BJ (cell line): Measurements from ENCODE around the gene LAD1. TPM values are rescaled to one million over a fixed set of nuclear protein-coding genes. Genes with fewer than 3 reads are reported as not detected.

Experiments used
- CTCF ChIA-PET: fragments of 350-600 bp; formaldehyde crosslinking; extraction: SDS; loops from one replicate; lab custom pipeline; 2021; ENCODE audit warnings: antibody characterized with exemption, inconsistent platforms; lab: Yijun Ruan, JAX
- POLR2A ChIA-PET: fragments of 300-600 bp; sonication (Branson Sonifier 250); formaldehyde crosslinking; extraction: SDS; loops from one replicate; lab custom pipeline; 2021; ENCODE audit warnings: antibody characterized with exemption; lab: Charles Lee
- DNase-seq: peaks from one replicate; pipeline ENCODE4 v3.0.0-alpha.2; 2011; ENCODE audit warnings: low read depth
- H3K27me3 ChIP-seq: 2 replicates; pipeline ENCODE4 v1.6.0; 2011; ENCODE audit warnings: low read length; ENCODE audit not compliant: control insufficient read depth, insufficient read depth
- H3K36me3 ChIP-seq: 2 replicates; pipeline ENCODE4 v1.5.1; 2011; ENCODE audit warnings: low read length; ENCODE audit not compliant: control insufficient read depth, insufficient read depth
- H3K4me3 ChIP-seq: 2 replicates; pipeline ENCODE4 v1.5.1; 2011; ENCODE audit warnings: low read depth, mild to moderate bottlenecking, control low read depth, low read length
- polyA plus RNA-seq: library from polyadenylated mRNA; depleted of rRNA; stranded (reverse); fragments of >200 nt; gene quantifications from 2 replicates; pipeline ENCODE4 v1.2.3, GENCODE V29; 2011
- TF ChIP-seq, protein P1 (sequence below): IDR thresholded peaks from 2 replicates; pipeline ENCODE4 v1.5.1; 2011; ENCODE audit warnings: low read depth, mild to moderate bottlenecking, control low read depth, inconsistent platforms, low read length, moderate library complexity; ENCODE audit not compliant: insufficient read depth

Gene LAD1
- polyA plus RNA-seq, 1 experiment: not detected

DNA sequence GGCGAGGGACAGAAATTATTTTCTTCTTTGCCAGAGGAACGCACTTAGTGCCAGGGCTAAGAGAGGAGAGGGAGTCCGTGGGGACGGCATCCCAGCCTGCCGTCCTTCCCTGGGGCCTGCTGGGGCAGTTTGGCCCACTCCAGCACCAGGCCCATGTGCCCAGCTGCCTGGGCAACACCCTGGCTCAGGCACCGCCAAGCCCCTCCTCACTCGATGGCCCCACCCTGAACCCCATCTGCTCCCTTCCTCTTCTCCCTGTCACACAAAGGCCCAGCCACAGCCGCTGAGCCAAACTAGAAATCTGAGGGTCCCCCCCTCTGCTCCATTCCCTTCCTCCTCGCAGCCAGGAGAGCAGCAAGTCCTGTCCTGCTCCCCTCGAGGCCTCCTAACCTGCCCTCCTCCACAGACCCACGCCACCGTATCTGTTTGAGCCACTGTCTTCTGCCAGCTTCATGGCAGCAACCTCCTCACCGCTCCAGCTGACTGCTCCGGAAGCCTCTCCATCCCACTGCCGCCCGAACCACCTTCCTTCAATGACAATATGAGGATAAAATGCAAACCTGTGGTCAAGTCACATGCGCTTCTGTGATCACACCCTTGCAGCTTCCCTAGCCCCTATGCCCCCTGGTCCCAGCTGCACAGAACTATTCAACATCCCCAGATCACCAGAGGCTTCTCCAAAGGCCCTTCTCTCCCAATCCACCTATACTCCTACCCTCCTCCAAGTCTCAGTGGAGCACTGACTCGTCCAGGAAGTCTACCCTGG is 30.8 kb upstream of the LAD1 start:
- CTCF ChIA-PET: no interaction called here
- H3K27me3 ChIP-seq: peaks cover 9% of the 10 kb centered on the region
- no peaks in the 10 kb centered on the region for H3K36me3 ChIP-seq
- no peak overlapping the region for H3K4me3 ChIP-seq
- POLR2A ChIA-PET: no interaction called here
- TF ChIP-seq, protein P1, sequence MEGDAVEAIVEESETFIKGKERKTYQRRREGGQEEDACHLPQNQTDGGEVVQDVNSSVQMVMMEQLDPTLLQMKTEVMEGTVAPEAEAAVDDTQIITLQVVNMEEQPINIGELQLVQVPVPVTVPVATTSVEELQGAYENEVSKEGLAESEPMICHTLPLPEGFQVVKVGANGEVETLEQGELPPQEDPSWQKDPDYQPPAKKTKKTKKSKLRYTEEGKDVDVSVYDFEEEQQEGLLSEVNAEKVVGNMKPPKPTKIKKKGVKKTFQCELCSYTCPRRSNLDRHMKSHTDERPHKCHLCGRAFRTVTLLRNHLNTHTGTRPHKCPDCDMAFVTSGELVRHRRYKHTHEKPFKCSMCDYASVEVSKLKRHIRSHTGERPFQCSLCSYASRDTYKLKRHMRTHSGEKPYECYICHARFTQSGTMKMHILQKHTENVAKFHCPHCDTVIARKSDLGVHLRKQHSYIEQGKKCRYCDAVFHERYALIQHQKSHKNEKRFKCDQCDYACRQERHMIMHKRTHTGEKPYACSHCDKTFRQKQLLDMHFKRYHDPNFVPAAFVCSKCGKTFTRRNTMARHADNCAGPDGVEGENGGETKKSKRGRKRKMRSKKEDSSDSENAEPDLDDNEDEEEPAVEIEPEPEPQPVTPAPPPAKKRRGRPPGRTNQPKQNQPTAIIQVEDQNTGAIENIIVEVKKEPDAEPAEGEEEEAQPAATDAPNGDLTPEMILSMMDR: no peak
- DNase-seq: no peak

DNA sequence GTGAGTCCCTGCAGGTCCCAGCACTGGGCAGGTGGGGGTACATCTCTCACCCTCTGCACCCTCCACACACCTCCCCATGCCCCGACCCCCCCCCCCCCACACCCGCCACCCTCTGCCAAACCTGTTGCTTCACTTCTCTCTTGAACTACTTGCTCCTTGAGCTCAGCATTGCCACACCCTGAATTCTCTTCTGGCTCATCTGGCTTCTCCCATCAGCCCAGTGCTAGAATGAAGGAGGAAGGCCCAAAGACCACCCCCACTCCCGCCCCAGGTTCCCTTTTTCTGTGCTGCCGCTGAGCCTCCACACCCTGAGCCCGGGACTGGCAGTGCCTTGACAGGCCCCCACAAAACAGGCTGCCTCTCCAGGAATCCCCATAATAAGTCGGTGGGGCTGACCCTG is 28.8 kb upstream of the LAD1 start:
- no peak overlapping the region for H3K4me3 ChIP-seq
- H3K27me3 ChIP-seq: peaks cover 9% of the 10 kb centered on the region
- no peak for DNase-seq
- POLR2A ChIA-PET: no interaction called here
- H3K36me3 ChIP-seq: no peaks in the 10 kb centered on the region
- CTCF ChIA-PET: no interaction called here
- TF ChIP-seq, protein P1: no peak

DNA sequence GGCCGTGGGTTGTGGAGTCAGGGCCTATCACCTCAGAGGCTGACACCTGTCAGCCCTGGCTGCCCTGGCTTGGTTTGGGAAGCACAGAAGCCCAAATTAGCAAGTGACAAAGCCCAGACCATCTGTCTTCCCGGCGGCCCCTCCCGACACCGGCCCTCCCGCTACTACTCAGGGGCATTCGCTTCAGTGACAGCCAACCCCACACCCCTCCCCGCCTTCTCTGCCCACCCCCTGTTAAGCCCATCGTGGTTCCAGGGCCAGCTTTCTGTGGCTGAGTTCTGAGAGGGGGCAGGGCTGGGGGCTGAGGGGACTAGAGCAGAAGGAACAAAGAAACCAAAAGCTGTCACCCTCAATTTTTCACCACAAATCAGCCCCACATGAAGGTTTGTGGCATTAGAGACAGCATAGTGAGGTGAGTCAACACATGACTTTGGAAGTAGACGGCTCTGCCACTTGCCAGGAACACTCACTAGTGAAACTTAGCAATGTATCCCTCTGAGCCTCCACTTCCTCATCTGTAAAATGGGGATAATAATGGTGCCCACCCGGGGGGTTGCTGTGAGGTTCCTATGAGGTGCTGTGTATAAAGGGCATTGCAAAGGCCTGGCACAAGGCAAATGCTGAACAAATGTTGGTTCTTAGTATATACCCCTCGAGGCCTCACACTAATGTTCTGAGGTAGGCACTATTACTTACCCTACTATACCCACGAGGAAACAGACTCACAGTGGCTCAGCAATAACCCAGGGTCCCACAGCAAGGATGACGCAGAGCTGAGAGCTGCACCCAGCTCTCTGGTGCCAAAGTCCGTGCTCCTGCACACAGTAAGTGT is 27.6 kb upstream of the LAD1 start:
- ChIA-PET POLR2A (no interaction called here), CTCF (interaction anchor here (0.8 to 1.7 kb wide), 4 partner anchors 9 to 91 kb away, joined by 3 to 10 read pairs (median 3); no protein-coding TSS in a partner anchor)
- peaks cover 11% of the 10 kb centered on the region for H3K27me3 ChIP-seq
- DNase-seq: no peak
- TF ChIP-seq, protein P1: no peak
- H3K4me3 ChIP-seq: no peak overlapping the region
- H3K36me3 ChIP-seq: no peaks in the 10 kb centered on the region

DNA sequence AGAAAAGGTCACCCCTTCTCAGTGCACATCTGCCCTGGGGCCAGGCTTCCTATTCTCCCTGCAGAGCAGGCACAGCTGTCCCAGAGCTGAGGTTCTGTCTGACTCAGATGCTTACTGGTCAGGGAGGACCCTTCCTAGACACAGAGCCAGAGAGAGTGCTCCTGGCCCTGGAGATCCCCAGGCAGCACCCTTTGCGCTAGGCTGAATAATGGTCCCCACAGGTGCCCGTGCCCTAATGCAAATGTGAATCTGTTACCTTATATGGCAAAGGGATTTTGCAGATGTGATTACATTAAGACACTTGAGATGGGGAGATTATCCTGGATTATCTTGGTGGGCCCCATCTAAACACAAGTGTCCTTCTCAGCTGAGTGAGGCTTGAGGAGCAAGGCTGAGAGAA is 25.0 kb upstream of the LAD1 start:
- TF ChIP-seq, protein P1: no peak
- no peak for DNase-seq
- ChIA-PET POLR2A (no interaction called here), CTCF (interaction anchor here (1.0 to 1.9 kb wide), 2 partner anchors 9 to 12 kb away, joined by 3 to 8 read pairs; no protein-coding TSS in a partner anchor)
- Histone ChIP-seq H3K27me3 (peaks cover 13% of the 10 kb centered on the region; the same call in 1 of the 2 replicates), H3K36me3 (no peaks in the 10 kb centered on the region), H3K4me3 (no peak overlapping the region)

DNA sequence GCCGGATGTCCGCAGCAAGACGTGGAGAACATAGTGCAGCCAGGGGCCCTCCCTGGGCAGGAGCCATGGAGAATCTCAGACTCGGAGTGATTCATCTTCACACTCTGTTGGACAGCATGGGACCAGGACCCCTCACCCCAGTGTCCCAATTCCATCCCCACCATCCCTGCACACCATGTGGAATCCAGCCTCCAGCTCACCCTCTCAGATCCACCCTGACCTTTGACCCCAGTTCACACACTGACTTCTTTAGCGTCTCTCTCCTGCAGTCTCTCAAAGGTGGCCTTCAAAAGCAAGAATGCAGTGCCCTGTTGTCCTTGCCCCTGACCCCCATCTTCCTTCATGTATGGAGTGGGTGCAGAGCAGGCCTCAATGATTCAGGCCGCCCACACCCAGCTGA is 24.5 kb upstream of the LAD1 start:
- TF ChIP-seq, protein P1: no peak
- no peak overlapping the region for H3K4me3 ChIP-seq
- no peak for DNase-seq
- POLR2A ChIA-PET: no interaction called here
- H3K36me3 ChIP-seq: no peaks in the 10 kb centered on the region
- CTCF ChIA-PET: interaction anchor here (1.9 kb wide), 1 partner anchor 12 kb away, joined by 8 read pairs; no protein-coding TSS in a partner anchor
- H3K27me3 ChIP-seq: peaks cover 13% of the 10 kb centered on the region; the same call in 1 of the 2 replicates
